Measurements from ENCODE around the gene RHEBL1.

Gene RHEBL1

DNA sequence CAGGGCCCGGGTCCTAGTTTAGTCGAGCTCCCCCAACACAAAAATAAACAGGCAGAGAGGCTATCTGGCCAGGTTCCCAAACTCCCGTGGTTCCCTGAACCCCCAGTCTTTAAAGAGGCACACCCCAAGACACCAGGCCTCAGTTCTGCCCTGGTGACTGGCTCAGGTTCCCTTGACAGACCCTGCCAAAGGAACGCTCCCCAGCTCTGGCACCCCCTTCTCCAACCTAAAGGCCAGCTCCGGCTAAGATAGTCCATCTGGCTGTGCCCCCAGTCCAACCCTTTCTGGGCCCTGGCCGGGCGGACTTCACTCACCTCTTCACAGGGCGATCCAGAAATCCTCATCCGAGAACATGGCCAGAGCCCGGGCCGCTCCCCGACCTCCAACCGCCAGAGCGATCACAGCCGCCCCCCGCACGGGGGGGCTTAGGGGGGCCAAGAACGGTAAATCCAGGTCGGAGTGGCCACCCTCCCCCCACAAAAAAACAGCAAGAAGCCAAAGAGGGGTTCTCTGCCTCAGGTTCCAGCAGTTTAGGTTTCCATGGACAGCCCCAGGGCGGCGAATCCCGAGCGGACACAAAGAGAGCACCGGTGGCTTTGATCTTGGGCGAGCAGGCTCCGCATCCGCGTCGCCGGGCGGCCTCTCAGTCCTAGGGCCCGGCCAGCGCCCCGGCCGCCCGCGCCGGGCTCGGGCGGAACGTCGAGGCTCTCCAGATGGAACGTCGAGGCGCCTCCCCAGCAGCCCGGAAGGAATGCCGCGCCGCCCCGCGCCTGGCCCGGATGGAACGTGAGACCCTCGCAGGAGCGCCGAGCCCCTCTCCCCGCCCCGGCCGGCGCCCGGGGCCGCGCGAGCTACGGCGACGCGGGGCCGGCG, 10.2 kb downstream of the RHEBL1 start (continued):
- no peak for TF ChIP-seq ZNF394 (tag by site-specific recombination; IDR thresholded peaks at IDR 0.05; ENCODE audit: borderline replicate concordance)
- no peak for TF ChIP-seq ZSCAN30 (tag by site-specific recombination; IDR thresholded peaks at IDR 0.05)
- no peak for TF ChIP-seq ZNF571 (tag by site-specific recombination; IDR thresholded peaks at IDR 0.05)
- peak; percentile 89 for TF ChIP-seq ZNF335 (tag by site-specific recombination; conservative IDR thresholded peaks at IDR 0.05)
- no peak for TF ChIP-seq SALL2 (tag by site-specific recombination; IDR thresholded peaks at IDR 0.05; ENCODE audit: borderline replicate concordance)
- TF ChIP-seq ZNF558 (tag by site-specific recombination; IDR thresholded peaks at IDR 0.05), result no peak
- peak; percentile 13; the same call in 1 of the 2 replicates for TF ChIP-seq ZEB2 (tag by site-specific recombination; IDR thresholded peaks at IDR 0.05)
- peak; percentile 58 for TF ChIP-seq GLIS2 (tag by site-specific recombination; IDR thresholded peaks at IDR 0.05)
- TF ChIP-seq ZNF501 (tag by site-specific recombination; IDR thresholded peaks at IDR 0.05), result 0 out of 2 replicates have a peak, but pooled peaks have one; percentile 26
- TF ChIP-seq ZNF112 (tag by site-specific recombination; IDR thresholded peaks at IDR 0.05), result no peak
- TF ChIP-seq ZNF211 (tag by site-specific recombination; IDR thresholded peaks at IDR 0.05; ENCODE audit: low read depth), result no peak
- TF ChIP-seq, protein P1, sequence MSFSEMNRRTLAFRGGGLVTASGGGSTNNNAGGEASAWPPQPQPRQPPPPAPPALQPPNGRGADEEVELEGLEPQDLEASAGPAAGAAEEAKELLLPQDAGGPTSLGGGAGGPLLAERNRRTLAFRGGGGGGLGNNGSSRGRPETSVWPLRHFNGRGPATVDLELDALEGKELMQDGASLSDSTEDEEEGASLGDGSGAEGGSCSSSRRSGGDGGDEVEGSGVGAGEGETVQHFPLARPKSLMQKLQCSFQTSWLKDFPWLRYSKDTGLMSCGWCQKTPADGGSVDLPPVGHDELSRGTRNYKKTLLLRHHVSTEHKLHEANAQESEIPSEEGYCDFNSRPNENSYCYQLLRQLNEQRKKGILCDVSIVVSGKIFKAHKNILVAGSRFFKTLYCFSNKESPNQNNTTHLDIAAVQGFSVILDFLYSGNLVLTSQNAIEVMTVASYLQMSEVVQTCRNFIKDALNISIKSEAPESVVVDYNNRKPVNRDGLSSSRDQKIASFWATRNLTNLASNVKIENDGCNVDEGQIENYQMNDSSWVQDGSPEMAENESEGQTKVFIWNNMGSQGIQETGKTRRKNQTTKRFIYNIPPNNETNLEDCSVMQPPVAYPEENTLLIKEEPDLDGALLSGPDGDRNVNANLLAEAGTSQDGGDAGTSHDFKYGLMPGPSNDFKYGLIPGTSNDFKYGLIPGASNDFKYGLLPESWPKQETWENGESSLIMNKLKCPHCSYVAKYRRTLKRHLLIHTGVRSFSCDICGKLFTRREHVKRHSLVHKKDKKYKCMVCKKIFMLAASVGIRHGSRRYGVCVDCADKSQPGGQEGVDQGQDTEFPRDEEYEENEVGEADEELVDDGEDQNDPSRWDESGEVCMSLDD (tag by site-specific recombination; IDR thresholded peaks at IDR 0.05), result peak; percentile 52; the same call in 1 of the 2 replicates
- peak; percentile 60; the same call in 1 of the 2 replicates for TF ChIP-seq ZBTB17 (tag by site-specific recombination; IDR thresholded peaks at IDR 0.05)

DNA sequence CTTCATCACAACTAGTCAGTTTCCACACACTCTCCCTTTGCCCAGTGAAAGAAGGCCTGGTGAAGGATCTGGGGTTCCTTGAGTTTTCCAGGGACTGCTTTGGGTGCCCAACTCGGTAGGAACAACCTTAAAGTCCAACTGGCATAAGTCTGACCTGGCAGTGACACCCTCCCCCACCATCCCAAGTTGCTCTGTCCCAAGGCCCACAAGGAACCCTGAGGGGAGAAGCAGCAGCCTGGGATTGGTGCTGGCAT, 10.8 kb downstream of the RHEBL1 start:
- Histone ChIP-seq H3K9me3 (ENCODE audit: control insufficient read depth, insufficient read depth, low read depth, low read length) (no peaks in the 10 kb centered on the region), H3K36me3 (ENCODE audit: control insufficient read depth in 2 of 2, insufficient read depth in 1 of 2, low read length in 2 of 2) (peaks cover 4 to 20% of the 10 kb centered on the region in 2 experiments; a peak in 1 of 3 replicates), H3K4me1 (ENCODE audit: control insufficient read depth, insufficient read depth, low read length) (peaks cover 11% of the 10 kb centered on the region), H3K4me3 (ENCODE audit: low read depth, low read length) (peak overlapping the region; percentile 95), H3K27ac (ENCODE audit: extremely low read depth, low read depth, low read length) (peak overlapping the region; percentile 93)
- TF ChIP-seq, protein P2, sequence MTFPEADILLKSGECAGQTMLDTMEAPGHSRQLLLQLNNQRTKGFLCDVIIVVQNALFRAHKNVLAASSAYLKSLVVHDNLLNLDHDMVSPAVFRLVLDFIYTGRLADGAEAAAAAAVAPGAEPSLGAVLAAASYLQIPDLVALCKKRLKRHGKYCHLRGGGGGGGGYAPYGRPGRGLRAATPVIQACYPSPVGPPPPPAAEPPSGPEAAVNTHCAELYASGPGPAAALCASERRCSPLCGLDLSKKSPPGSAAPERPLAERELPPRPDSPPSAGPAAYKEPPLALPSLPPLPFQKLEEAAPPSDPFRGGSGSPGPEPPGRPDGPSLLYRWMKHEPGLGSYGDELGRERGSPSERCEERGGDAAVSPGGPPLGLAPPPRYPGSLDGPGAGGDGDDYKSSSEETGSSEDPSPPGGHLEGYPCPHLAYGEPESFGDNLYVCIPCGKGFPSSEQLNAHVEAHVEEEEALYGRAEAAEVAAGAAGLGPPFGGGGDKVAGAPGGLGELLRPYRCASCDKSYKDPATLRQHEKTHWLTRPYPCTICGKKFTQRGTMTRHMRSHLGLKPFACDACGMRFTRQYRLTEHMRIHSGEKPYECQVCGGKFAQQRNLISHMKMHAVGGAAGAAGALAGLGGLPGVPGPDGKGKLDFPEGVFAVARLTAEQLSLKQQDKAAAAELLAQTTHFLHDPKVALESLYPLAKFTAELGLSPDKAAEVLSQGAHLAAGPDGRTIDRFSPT (tag by site-specific recombination; IDR thresholded peaks at IDR 0.05), result peak; percentile 34; the same call in 1 of the 2 replicates
- TF ChIP-seq ZNF76 (tag by site-specific recombination; IDR thresholded peaks at IDR 0.05; ENCODE audit: borderline replicate concordance, low read depth), result peak; percentile 61
- TF ChIP-seq ZNF335 (tag by site-specific recombination; conservative IDR thresholded peaks at IDR 0.05), result peak; percentile 92; the same call in 1 of the 2 replicates
- TF ChIP-seq, protein P3, sequence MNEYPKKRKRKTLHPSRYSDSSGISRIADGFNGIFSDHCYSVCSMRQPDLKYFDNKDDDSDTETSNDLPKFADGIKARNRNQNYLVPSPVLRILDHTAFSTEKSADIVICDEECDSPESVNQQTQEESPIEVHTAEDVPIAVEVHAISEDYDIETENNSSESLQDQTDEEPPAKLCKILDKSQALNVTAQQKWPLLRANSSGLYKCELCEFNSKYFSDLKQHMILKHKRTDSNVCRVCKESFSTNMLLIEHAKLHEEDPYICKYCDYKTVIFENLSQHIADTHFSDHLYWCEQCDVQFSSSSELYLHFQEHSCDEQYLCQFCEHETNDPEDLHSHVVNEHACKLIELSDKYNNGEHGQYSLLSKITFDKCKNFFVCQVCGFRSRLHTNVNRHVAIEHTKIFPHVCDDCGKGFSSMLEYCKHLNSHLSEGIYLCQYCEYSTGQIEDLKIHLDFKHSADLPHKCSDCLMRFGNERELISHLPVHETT (tag by site-specific recombination; IDR thresholded peaks at IDR 0.05), result no peak
- TF ChIP-seq IKZF3 (tag by site-specific recombination; IDR thresholded peaks at IDR 0.05), result 0 out of 2 replicates have a peak, but pooled peaks have one; percentile 19
- TF ChIP-seq, protein P4, sequence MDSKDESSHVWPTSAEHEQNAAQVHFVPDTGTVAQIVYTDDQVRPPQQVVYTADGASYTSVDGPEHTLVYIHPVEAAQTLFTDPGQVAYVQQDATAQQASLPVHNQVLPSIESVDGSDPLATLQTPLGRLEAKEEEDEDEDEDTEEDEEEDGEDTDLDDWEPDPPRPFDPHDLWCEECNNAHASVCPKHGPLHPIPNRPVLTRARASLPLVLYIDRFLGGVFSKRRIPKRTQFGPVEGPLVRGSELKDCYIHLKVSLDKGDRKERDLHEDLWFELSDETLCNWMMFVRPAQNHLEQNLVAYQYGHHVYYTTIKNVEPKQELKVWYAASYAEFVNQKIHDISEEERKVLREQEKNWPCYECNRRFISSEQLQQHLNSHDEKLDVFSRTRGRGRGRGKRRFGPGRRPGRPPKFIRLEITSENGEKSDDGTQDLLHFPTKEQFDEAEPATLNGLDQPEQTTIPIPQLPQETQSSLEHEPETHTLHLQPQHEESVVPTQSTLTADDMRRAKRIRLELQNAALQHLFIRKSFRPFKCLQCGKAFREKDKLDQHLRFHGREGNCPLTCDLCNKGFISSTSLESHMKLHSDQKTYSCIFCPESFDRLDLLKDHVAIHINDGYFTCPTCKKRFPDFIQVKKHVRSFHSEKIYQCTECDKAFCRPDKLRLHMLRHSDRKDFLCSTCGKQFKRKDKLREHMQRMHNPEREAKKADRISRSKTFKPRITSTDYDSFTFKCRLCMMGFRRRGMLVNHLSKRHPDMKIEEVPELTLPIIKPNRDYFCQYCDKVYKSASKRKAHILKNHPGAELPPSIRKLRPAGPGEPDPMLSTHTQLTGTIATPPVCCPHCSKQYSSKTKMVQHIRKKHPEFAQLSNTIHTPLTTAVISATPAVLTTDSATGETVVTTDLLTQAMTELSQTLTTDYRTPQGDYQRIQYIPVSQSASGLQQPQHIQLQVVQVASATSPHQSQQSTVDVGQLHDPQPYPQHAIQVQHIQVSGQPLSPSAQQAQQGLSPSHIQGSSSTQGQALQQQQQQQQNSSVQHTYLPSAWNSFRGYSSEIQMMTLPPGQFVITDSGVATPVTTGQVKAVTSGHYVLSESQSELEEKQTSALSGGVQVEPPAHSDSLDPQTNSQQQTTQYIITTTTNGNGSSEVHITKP (tag by site-specific recombination; IDR thresholded peaks at IDR 0.05), result peak; percentile 59
- TF ChIP-seq GLI2 (tag by site-specific recombination; IDR thresholded peaks at IDR 0.05; ENCODE audit: borderline replicate concordance, low read depth), result no peak
- TF ChIP-seq, protein P5, sequence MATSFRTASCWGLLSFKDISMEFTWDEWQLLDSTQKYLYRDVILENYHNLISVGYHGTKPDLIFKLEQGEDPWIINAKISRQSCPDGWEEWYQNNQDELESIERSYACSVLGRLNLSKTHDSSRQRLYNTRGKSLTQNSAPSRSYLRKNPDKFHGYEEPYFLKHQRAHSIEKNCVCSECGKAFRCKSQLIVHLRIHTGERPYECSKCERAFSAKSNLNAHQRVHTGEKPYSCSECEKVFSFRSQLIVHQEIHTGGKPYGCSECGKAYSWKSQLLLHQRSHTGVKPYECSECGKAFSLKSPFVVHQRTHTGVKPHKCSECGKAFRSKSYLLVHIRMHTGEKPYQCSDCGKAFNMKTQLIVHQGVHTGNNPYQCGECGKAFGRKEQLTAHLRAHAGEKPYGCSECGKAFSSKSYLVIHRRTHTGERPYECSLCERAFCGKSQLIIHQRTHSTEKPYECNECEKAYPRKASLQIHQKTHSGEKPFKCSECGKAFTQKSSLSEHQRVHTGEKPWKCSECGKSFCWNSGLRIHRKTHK (tag by site-specific recombination; IDR thresholded peaks at IDR 0.05), result no peak
- ChIA-PET CTCF (interaction anchor here (0.7 to 2.4 kb wide), 8 partner anchors 9 to 71 kb away, joined by 3 to 18 read pairs (median 4); no protein-coding TSS in a partner anchor), POLR2A (interaction anchor here (1.2 to 3.6 kb wide), 6 partner anchors 11 to 72 kb away, joined by 3 to 26 read pairs (median 6); partner anchors contain the start of genes RHEBL1 and TUBA1B)
